ENCODE data around the gene ADGRB3.
"Not testable (repeated sequence)": the region's sequence is repeated elsewhere in the genome, so short reads cannot be mapped to it uniquely, and the experiment has no call there.

ADGRB3 gene

DNA sequence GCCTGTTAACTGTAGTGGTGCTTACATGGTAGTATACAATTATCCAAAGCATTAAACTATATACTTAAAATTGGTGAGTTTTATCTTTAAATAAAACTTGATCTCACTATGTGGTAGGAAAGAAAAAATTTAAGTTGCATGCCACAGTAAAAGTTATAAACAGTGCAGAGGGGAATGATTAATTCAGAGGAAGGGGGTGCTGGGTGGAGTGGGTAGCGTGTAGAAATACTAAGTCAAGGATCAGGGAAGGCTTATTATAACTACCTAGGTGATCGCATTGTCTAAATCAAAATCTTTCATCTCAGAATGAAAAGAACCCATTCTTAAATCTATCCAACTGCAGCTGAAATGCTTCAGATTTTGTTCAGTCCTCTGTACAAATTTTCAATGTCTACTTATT lies 428.3 kb downstream of the ADGRB3 start:
- DNase-seq: no peak

DNA sequence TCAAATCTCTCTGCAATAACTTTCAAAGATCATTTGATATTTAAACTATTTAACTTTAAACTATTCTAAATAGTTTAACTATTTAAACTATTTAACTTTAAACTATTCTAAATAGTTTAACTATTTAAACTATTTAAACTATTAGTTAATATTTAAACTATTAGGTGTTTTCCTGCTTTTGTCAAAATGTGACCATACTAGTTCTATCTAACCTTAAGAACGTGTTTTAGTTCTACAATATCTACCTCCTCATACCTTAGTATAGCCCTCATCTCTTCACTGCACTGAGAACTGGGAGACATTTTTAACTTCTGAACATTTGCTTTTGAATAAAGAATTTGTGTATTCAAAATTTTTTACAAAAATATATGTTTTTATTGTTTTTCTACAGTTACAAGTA lies 429.1 kb downstream of the ADGRB3 start:
- DNase-seq: no peak

DNA sequence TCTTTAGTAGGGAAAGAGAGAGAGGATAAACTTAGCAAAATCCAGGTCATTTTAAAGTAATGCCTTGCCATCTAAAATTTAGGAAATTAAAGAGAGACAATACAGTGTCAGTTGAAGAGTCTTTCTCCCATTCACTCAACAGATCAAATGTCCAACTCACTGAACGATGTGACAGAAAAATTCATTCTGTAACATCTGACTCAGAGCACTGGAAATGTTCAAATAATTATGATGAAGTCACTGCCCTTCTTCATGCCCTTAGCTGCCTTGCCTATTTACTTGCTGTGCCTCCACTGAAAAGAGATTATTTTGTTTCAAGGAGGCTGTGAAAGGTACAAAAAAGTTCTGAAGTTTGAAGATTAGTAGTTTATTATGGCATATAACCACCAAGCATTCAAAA lies 434.8 kb downstream of the ADGRB3 start:
- no peak for DNase-seq

DNA sequence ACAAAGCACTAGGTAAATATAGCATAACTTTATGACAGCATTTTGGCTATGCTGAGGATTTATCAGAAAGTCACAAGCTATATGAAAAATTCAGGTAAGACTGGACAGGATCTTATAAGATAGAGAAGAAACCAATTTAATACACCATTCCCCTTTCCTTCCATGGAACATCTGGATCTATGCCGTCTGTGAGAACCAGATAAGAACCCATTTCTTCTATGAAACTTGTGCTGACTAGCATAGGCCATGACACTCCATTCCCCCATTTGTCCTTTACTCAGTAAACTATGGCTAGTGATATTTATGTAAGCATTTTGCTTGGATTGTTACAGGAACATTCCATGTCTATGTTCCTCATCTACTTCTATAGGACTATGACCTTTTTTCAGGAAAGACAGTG lies 437.7 kb downstream of the ADGRB3 start:
- DNase-seq: no peak

DNA sequence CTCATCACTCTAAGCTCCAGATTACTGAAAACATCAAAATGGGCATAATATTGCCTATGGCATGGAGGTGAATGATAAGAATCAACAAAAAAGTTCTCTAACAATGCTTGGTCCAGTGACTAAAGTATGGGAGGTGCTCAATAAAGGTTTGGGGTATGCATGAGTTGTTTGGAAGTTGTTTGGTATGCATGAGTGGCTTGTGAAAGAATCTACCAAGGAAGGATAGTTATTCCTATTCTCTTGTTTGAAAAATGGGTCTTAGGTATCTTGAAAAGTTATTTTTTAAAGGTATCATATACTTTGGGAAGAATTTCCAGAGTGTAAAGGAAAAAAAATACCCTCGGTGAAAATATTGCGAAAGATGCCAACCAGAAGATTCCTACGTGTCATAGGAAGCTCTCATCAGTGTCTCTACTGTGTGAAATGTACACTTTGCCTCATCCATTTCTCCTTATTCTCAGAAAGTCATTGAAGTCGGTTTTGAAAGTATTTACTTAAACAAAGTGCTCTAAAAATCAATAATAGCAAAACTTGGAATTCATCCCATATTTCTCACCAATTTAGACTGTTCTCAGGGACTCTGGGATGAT lies 449.8 kb downstream of the ADGRB3 start:
- DNase-seq: no peak

DNA sequence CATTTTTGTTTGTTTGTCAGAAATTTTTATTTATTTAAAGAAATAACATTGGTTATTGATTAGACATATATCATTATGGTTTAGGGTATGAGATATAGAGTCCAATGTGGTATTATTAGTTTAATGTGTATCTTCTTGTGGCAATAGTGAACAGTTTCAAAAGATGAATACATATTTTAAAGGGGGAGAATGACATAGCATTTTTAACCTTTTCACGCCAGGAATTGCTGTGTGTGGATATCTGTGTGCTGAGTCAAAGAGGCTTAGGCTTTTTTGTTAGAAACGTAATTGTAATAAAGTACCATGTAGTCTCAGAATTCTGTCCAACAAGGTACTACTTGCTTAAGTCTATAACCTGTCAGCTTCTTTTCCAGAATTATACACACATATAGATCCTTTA lies 451.6 kb downstream of the ADGRB3 start:
- no peak for DNase-seq

DNA sequence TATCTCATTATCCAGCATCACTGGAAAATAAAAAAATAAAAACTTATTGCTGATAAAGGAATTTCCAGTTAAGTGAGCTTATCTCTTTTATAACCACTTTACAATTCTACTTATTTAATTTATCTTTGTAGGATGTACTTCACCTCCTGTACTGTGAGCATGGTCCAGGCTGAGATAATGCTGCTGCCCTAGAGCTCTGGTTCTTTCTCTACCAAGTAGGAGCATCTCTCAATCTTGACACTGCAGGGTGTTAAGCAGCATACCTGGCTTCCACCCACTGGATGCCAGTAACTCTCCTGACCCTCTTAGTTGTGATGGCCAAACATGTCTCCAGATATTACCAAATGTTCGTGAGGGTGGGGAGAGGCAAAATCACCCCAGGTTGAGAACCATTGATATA lies 454.5 kb downstream of the ADGRB3 start:
- no peak for DNase-seq

DNA sequence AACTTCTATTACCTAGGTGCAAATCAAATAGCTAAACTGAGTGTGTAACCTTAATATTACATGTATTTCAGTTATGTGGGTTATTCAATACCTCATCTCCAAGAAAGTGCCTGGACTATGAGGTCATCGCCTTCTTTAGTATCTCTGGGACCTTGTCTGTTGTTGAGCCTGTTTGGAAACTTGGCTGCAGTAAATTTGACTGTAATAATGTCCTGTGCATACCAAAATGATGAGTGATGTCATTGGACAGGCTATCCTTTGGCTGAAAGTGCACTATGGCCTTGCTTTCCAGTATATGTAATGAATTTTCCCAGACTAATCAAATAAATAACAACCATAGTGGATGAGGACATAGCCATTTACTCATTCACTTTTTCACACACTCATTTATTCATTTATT lies 455.1 kb downstream of the ADGRB3 start:
- no peak for DNase-seq

DNA sequence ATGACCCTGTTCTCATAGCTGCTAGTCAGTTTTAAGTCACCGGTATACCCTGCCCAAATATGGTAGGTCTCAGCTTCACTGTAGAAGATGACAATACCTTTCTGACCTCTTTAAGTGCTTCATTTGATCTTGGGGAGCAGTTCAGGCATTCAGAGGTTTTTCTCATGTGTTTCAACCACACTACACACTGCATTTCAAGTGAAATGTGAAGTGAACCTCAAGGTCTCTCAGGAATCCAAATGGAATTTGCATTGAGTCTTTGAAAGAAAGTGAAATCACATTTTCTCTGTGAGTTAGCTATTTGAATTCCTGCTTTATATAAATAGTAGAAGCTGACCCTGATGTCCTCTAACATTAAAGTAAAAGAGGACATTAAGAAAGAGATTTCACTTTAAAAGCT lies 461.6 kb downstream of the ADGRB3 start:
- no peak for DNase-seq

DNA sequence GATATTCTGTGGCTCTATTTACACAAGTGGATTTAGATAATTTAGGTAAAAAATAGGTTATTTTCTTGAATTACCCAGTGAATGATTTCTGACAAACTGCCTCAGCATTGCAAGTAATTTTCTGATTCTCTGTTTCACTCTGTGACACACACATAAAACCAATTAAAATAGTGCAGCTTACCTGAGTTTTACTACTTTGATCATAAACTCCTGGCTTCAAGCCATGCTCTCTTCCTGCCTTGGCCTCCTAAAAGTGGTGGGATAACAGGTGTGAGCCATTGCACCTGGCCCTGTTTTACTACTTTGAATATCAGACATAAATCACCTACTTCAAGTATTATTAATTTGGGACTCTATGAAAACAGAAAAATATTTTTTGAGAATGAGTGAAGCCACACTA lies 462.9 kb downstream of the ADGRB3 start:
- DNase-seq: no peak

DNA sequence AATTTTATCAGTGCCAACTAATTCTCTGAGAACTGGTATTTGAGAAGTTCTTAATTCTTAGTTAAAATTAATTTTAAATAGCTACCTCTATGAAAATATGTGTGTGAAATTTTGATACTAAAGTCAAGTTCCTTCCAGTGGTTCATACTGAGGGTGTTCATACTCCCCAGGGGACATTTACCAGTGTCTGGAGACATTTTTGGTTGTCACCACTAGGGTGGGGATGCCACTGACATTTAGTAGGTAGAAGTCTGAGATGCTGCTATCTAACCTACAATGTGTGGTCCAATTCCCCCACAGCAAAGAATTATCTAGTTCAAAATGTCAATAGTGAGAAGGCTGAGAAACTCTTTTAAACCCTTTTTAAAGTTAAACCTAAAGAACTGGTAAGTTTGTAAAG lies 463.8 kb downstream of the ADGRB3 start:
- no peak for DNase-seq

DNA sequence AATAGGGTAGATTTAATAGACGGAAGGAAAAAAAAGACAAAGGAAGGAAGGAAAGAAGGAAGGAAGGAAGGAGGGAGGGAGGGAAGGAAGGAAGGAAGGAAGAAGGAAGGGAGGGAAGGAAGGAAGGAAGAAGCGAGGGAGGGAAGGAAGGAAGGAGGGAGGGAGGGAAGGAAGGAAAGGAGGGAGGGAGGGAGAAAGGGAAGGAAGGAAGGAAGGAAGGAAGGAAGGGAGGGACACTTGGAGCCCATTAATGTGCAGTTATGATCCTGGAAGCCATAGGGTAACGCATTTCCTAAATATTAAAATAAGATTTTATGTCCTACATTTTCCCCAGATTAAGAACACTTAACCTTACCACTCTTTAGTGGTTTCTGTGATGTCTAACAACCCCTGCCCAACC lies 465.7 kb downstream of the ADGRB3 start:
- DNase-seq: no peak

DNA sequence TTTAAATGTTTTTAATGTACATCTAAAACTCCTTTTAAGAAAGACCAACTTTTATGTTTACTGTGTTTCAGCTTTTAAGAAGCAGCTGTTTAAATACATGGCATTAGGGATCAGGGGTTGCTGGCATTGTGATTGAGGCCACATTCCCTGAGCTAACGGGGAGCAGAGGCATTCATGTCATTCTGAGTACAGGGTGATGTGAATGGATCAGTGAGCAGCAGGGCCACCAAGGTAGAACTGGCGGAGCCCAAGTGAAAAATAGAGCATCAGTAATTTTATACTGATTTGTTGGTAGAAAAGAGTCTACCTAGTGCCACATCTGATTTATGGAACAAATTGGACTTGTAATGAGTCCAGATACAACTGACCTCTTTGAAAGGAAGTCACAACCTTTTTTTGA lies 467.3 kb downstream of the ADGRB3 start:
- no peak for DNase-seq

DNA sequence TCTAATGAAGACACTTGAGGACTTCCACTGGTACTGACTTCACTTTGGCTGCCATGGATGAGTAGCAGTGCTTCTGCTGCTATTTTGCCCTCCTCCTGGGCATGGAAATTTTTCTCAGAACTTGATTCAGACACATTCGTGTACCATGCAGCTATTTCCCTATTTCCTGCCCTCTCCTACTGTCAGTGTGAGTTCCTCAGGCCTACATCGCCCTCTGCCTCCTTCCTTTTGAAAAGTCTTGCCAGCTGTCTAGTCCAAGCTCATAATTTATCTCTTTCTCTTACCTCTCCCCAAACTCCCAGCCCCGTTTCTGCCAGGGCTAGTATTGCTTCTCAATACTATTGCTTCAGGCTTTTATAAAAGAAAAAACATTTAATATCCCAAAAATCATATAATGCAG lies 470.2 kb downstream of the ADGRB3 start:
- no peak for DNase-seq

DNA sequence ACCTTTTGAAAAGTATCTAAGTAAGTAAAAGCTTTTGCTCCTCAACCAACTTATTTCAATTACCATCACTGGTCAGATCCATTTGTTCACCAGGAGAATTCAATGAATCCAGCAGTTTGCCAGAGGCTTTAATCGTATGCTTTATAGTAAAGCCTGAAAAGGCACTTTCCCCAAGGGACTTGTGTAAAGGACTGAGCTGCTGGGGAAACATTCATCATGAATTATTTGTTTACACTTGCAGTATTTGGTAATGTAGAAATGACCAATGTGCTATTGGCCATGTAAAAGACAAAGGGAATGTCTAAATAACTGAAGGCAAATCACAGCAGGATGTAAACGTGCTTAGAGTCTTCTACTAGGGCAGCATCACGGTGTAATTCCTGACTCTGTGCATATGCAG lies 471.4 kb downstream of the ADGRB3 start:
- DNase-seq: no peak

DNA sequence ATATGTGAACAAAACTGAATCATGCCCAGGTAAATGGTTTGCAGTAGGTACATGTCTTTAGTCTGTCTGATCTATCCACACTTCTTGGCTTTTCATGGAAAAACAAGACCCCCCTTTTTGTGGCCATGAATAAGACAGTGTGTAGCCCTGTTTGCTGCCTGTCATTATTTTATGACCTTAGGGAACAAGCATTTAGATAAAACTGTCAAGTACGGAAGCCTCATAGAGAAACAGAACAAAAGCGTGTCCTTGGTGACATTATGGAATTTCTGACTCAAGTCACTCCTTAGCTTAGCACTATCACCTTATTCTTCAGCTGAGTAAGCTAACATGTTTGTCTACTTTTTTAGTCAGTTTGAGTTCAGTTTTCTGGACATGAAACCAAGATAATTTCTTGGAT lies 476.2 kb downstream of the ADGRB3 start:
- no peak for DNase-seq

DNA sequence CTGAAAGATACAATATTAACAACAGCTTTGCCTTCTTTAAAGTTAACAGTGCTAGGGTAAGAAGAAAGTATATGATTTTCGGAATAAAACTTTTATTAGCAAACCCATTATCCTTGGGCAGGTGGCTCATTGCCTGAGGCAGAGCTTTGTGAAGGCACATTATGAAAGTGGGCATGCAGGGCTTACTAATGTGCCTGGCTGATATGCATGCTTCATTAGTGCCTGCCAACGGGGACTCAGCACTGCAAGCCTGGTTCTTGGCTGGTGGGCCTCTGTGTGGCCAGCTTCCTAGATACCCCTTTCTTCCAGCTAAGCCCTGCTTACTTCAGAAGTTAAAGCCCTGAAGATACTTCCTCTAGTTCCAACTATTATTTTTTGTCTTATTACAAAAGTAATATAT lies 481.6 kb downstream of the ADGRB3 start:
- DNase-seq: no peak

DNA sequence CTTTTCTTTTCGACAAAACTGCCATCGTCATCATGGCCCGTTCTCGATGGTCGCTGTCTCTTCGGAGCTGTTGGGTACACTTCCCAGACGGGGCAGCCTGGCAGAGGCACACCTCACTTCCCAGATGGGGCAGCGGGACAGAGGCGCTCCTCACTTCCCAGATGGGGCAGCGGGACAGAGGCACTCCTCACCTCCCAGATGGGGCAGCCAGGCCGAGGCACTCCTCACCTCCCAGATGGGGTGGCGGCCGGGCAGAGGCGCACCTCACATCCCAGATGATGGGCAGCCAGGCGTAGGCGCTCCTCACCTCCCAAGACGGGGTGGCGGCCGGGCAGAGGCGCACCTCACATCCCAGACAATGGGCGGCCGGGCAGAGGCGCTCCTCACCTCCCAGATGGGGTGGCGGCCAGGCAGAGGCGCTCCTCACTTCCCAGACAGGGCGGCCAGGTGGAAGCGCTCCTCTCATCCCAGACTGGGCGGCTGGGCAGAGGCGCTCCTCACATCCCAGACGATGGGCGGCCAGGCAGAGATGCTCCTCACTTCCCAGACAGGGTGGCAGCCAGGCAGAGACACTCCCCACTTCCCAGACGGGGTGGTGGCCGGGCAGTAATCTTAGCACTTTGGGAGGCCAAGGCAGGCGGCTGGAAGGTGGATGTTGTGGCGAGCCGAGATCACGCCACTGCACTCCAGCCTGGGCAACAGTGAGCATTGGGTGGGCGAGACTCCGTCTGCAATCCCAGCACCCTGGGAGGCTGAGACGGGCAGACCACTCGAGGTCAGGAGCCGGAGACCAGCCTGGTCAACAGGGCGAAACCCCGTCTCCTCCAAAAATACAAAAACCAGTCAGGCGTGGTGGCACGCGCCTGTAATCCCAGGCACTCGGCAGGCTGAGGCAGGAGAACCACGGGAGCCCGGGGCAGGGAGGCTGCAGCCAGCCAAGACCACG lies 486.7 kb downstream of the ADGRB3 start:
- not testable (repeated sequence) for DNase-seq

DNA sequence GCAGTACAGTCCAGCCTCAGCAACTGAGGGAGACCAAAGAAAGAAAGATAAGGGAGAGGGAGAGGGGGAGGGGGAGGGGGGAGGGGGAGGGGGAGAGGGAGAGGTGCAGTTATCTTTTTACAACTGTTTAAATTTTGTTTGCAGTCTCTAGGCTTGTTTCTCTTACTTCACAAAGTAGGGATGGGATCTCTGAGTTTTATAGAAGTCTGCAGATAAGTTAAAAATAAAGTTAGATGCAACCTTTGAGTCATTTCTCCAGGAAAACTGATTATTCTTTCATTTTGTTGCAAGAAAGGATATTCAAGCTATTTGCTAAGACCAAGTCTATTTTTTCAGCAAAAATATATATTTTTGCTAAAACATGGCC lies 487.3 kb downstream of the ADGRB3 start:
- no peak for DNase-seq

DNA sequence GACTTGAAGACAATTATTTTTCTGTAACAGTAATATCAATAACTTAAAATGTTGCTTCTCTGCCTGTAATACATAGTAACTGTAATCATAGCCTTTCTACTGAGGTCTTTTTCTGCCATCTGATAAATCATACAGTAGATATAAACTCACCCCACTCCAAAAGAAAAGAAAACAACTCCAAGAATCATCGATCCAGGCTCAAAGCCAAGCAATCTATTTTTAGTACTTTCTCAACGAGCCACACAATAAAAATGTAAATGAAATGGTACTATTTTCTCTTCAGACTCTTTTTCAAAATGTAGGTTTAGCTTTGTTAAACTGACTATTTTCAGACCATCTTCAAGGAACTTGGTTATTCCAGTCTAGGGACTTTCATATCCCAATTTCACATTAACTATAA lies 493.3 kb downstream of the ADGRB3 start:
- DNase-seq: no peak

DNA sequence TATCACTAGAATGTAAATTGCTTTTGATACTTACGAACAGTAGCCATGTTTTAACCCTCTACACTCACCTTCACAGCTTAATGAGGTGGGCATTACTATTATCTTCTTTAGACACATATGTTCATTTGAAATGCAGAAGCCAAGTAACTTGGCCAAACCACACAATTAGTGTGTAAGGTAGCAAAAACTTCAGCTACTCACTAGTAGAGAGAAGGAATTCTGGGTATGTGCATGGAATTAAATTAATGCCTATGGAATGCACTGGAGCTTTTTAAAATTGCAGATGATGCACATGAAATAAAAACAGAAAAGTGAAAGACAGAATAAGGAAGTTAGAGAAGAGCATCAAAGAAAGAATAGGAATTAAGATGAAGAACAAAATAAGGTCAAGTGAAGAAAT lies 494.0 kb downstream of the ADGRB3 start:
- no peak for DNase-seq

DNA sequence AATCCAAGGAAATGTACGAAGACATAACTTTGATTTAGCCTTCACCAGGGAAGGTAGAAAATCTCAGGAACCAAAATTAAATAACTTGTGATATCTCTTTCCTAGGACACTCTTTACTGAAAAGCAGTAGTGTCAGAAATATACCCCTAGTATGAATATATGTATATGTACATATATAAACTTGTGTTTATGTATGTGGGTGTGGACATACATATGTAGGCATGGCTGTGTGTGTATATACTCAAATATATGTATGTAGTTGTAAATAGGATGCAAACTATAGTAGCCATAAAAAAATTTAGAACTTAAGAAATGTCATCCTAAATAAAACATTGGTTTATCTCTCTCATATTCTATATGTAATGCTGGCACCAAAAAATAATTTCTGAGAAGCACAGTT lies 500.8 kb downstream of the ADGRB3 start:
- DNase-seq: no peak

DNA sequence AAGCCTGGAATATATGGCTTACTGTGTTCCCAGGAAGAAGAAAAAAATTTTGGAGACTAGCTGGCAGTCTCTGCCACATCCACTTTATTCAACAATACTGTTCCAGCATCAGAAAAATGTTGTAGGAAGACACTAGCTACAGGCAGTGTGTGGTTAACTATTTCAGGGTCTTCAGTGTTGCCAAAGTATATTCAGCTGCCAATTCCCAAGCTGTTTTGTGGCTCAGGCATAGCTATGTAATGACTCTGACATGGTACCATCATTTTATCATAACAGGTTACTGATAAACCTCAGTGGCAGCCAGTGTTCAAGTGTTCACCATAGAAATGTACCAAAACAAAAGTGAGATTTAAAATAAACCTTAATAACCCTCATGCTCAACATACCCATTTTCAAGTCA lies 503.1 kb downstream of the ADGRB3 start:
- no peak for DNase-seq

DNA sequence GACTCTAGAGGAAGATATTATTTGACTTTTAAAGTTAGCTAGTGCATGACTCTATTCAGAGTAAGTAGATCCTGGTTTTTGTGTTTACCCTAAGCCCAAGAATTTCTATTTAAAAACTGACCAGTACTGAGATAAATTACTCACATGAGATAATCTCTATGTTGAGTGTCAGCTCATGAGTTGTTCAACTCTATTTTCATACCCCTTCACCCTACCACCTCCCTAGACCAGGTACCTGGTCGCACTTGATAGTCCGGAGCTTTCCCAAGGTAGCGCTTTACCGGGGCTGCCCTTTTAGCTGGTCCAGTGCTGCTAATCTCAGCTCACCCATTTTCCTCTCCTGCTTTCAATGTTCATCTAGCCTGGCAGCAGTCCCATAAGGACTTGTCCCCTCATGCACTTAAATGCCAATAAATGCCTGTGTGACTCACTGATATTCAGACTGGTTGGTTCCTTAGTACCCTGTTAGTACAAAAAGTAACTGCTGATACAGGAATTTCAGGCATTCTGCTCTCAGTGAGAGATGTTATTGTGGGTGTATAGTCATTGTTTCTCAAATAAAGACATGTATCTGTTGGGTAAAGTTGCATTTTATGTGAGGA lies 503.9 kb downstream of the ADGRB3 start:
- DNase-seq: no peak
